HL-60 (cell line): Measurements from ENCODE around the gene TOMM70.
"Not testable (repeated sequence)": the region's sequence is repeated elsewhere in the genome, so short reads cannot be mapped to it uniquely, and the experiment has no call there.

ENCODE experiments used
- DNase-seq, 2 experiments: peaks; one replicate each; pipeline ENCODE4 v3.0.0-alpha.2; 2010 to 2020; ENCODE audit warnings: low read depth in 1 of 2, low spot score in 1 of 2
- H3K27ac ChIP-seq: fragments of 250-450 bp; sonication (Bioruptor Pico); replicated peaks from 2 replicates; pipeline ENCODE4 v1.5.1; 2020; ENCODE audit warnings: mild to moderate bottlenecking, moderate library complexity
- H3K27me3 ChIP-seq: fragments of 250-450 bp; sonication (Bioruptor Pico); 2 replicates; pipeline ENCODE4 v1.5.1; 2021; ENCODE audit warnings: mild to moderate bottlenecking, moderate library complexity; ENCODE audit not compliant: insufficient read depth, poor library complexity, severe bottlenecking
- H3K4me3 ChIP-seq: replicated peaks from 2 replicates; pipeline ENCODE4 v1.5.1; 2011; ENCODE audit warnings: mild to moderate bottlenecking, control low read depth, low read length; ENCODE audit not compliant: insufficient read depth
- CTCF ChIP-seq: IDR thresholded peaks from one replicate; pipeline ENCODE4 v1.5.1; 2011; ENCODE audit warnings: low read length, control low read depth, inconsistent platforms; ENCODE audit not compliant: insufficient read depth
- GABPA ChIP-seq: IDR thresholded peaks from 2 replicates; pipeline ENCODE4 v1.6.1; 2012; ENCODE audit warnings: low read depth
- POLR2AphosphoS5 ChIP-seq: IDR thresholded peaks from 2 replicates; pipeline ENCODE4 v1.6.1; 2012; ENCODE audit warnings: low read depth
- REST ChIP-seq: IDR thresholded peaks from 2 replicates; pipeline ENCODE4 v1.6.1; 2012; ENCODE audit warnings: low read depth; ENCODE audit not compliant: insufficient replicate concordance
- SPI1 ChIP-seq: IDR thresholded peaks from 2 replicates; pipeline ENCODE4 v1.6.1; 2012; ENCODE audit warnings: low read depth, mild to moderate bottlenecking, borderline replicate concordance

Gene TOMM70

GRCh38 chr3:100352296-100353231 is 48.3 kb downstream of the TOMM70 start:
- TF ChIP-seq GABPA (no peak), REST (no peak), POLR2AphosphoS5 (no peak), SPI1 (no peak), CTCF (no peak)
- no peak for DNase-seq

GRCh38 chr3:100351770-100352169 is 49.1 kb downstream of the TOMM70 start:
- DNase-seq, H3K27me3 ChIP-seq, H3K4me3 ChIP-seq, H3K27ac ChIP-seq: not testable (repeated sequence)

More at GRCh38 chr3:100352296-100353231, 48.3 kb downstream of the TOMM70 start:
- Histone ChIP-seq H3K27me3 (no peaks in the 10 kb centered on the region), H3K27ac (no peak overlapping the region), H3K4me3 (no peak overlapping the region)

- H3K4me3 ChIP-seq: no peak overlapping the region
- no peaks in the 10 kb centered on the region for H3K27me3 ChIP-seq
- no peak overlapping the region for H3K27ac ChIP-seq
- DNase-seq: no peak
- TF ChIP-seq SPI1 (no peak), GABPA (no peak), POLR2AphosphoS5 (no peak), CTCF (no peak), REST (no peak)
Measured at GRCh38 chr3:100348727-100349126, 52.2 kb downstream of the TOMM70 start.

GRCh38 chr3:100340527-100340926 is 60.4 kb downstream of the TOMM70 start:
- Histone ChIP-seq H3K4me3 (no peak overlapping the region), H3K27me3 (no peaks in the 10 kb centered on the region), H3K27ac (no peak overlapping the region)
- TF ChIP-seq GABPA (no peak), SPI1 (no peak), REST (no peak), POLR2AphosphoS5 (no peak), CTCF (no peak)
- no peak for DNase-seq
